ENCODE measurements around the gene MEGF11.

Gene MEGF11

GRCh38 chr15:66239514-66239913, 14.0 kb downstream of the MEGF11 start:
- no peak for DNase-seq (ENCODE audit: low read depth)

- no peak for DNase-seq (ENCODE audit: low read depth)
These were observed 15.2 kb downstream of the MEGF11 start for GRCh38 chr15:66238318-66238717.

- DNase-seq (ENCODE audit: low read depth): no peak
These were observed 15.9 kb downstream of the MEGF11 start for GRCh38 chr15:66237513-66238235.

- no peak for DNase-seq (ENCODE audit: low read depth)
These were observed 16.7 kb downstream of the MEGF11 start for GRCh38 chr15:66236806-66237375.

- DNase-seq (ENCODE audit: low read depth): no peak
These were observed 17.7 kb downstream of the MEGF11 start for GRCh38 chr15:66235866-66236265.

GRCh38 chr15:66234798-66235197, 18.8 kb downstream of the MEGF11 start:
- no peak for DNase-seq (ENCODE audit: low read depth)

- peak; percentile 15 for DNase-seq (ENCODE audit: low read depth)
These were observed 19.8 kb downstream of the MEGF11 start for GRCh38 chr15:66233487-66234415.

GRCh38 chr15:66232267-66232625, 21.3 kb downstream of the MEGF11 start:
- no peak for DNase-seq (ENCODE audit: low read depth)

- no peak for DNase-seq (ENCODE audit: low read depth)
These were observed 21.9 kb downstream of the MEGF11 start for GRCh38 chr15:66231394-66232266.

GRCh38 chr15:66229790-66230465, 23.6 kb downstream of the MEGF11 start:
- DNase-seq (ENCODE audit: low read depth): no peak

- DNase-seq (ENCODE audit: low read depth): no peak
These were observed 24.5 kb downstream of the MEGF11 start for GRCh38 chr15:66228807-66229735.

GRCh38 chr15:66226736-66227135, 26.8 kb downstream of the MEGF11 start:
- DNase-seq (ENCODE audit: low read depth): no peak

- DNase-seq (ENCODE audit: low read depth): no peak
These were observed 27.8 kb downstream of the MEGF11 start for GRCh38 chr15:66225656-66226274.

GRCh38 chr15:66224946-66225345, 28.6 kb downstream of the MEGF11 start:
- no peak for DNase-seq (ENCODE audit: low read depth)

- DNase-seq (ENCODE audit: low read depth): no peak
These were observed 31.0 kb downstream of the MEGF11 start for GRCh38 chr15:66222273-66223198.

- no peak for DNase-seq (ENCODE audit: low read depth)
These were observed 32.4 kb downstream of the MEGF11 start for GRCh38 chr15:66221126-66221525.

- no peak for DNase-seq (ENCODE audit: low read depth)
These were observed 32.9 kb downstream of the MEGF11 start for GRCh38 chr15:66220601-66221000.

GRCh38 chr15:66219339-66219738, 34.2 kb downstream of the MEGF11 start:
- no peak for DNase-seq (ENCODE audit: low read depth)

GRCh38 chr15:66216806-66217205, 36.7 kb downstream of the MEGF11 start:
- no peak for DNase-seq (ENCODE audit: low read depth)
